H1 (cell line): ENCODE measurements around the gene PAX9. TPM values are rescaled to one million over a fixed set of nuclear protein-coding genes. Genes with fewer than 3 reads are reported as not detected.

Experiments used
- BACH1 ChIP-seq: IDR thresholded peaks from 2 replicates; pipeline ENCODE4 v1.6.1; 2012; ENCODE audit warnings: low read length, improper control_type of control experiment
- CBX8 ChIP-seq: fragments of 300-800, 300-1000 bp; sonication (generic); IDR thresholded peaks from 2 replicates; pipeline ENCODE4 v1.7.1; 2016; ENCODE audit warnings: low read depth, low read length, borderline replicate concordance
- CREB1 ChIP-seq: IDR thresholded peaks from 2 replicates; pipeline ENCODE4 v1.6.1; 2012; ENCODE audit warnings: inconsistent platforms
- CTBP2 ChIP-seq: IDR thresholded peaks from 2 replicates; pipeline ENCODE4 v1.7.0; 2011; ENCODE audit warnings: borderline replicate concordance, mild to moderate bottlenecking, moderate library complexity, mixed read lengths, low read length; ENCODE audit not compliant: insufficient read depth, insufficient read length
- EZH2 ChIP-seq: fragments of 200-600 bp; sonication (generic); IDR thresholded peaks from 2 replicates; pipeline ENCODE4 v1.7.1; 2012; ENCODE audit warnings: low read depth, mild to moderate bottlenecking, moderate library complexity, low read length, inconsistent platforms; ENCODE audit not compliant: severe bottlenecking
- HDAC6 ChIP-seq: IDR thresholded peaks from one replicate; pipeline ENCODE4 v1.7.1; 2012; ENCODE audit warnings: low read depth, mild to moderate bottlenecking, inconsistent platforms, low read length, moderate library complexity
- KDM4A ChIP-seq: IDR thresholded peaks from one replicate; pipeline ENCODE4 v1.7.1; 2012; ENCODE audit warnings: low read depth, mild to moderate bottlenecking, moderate library complexity, low read length, inconsistent platforms; ENCODE audit not compliant: severe bottlenecking
- RAD21 ChIP-seq, 2 experiments: IDR thresholded peaks in 1 of 2; conservative IDR thresholded peaks in 1 of 2; 2 replicates each; pipeline ENCODE4 v1.6.1; 2011; ENCODE audit warnings: low read depth in 2 of 2, low read length in 2 of 2, improper control_type of control experiment in 1 of 2, inconsistent platforms in 1 of 2, mild to moderate bottlenecking in 1 of 2, moderate library complexity in 1 of 2
- RBBP5 ChIP-seq: IDR thresholded peaks from 2 replicates; pipeline ENCODE4 v1.7.1; 2012; ENCODE audit warnings: low read depth, mild to moderate bottlenecking, inconsistent platforms, low read length, moderate library complexity, borderline replicate concordance
- SP1 ChIP-seq: IDR thresholded peaks from 2 replicates; pipeline ENCODE4 v1.6.1; 2011; ENCODE audit warnings: low read depth, low read length
- SUZ12 ChIP-seq: fragments of 200-600 bp; sonication (generic); IDR thresholded peaks from 2 replicates; pipeline ENCODE4 v1.6.1; 2012; ENCODE audit warnings: mild to moderate bottlenecking, inconsistent platforms, low read length, moderate library complexity, mixed read lengths
- TAF1 ChIP-seq: IDR thresholded peaks from 2 replicates; pipeline ENCODE4 v1.6.1; 2011; ENCODE audit warnings: mild to moderate bottlenecking, low read depth, low read length
- TBP ChIP-seq: IDR thresholded peaks from 2 replicates; pipeline ENCODE4 v1.6.1; 2011; ENCODE audit warnings: low read depth, low read length, improper control_type of control experiment
- YY1 ChIP-seq: IDR thresholded peaks from 2 replicates; pipeline ENCODE4 v1.6.1; 2011; ENCODE audit warnings: low read depth, mild to moderate bottlenecking, low read length
- polyA plus RNA-seq, 7 experiments: library from polyadenylated mRNA; depleted of rRNA in 3 of 7; stranded (reverse) in 5 of 7; unstranded in 2 of 7; fragments of >200 nt in 5 of 7; fragments of 200-250 nt in 2 of 7; gene quantifications; 1 replicate in 5 of 7; 2 replicates in 1 of 7; 4 replicates in 1 of 7; pipeline versions ENCODE4 v1.2.1 to v1.2.3, GENCODE V29; 2011 to 2013; ENCODE audit warnings: missing spikeins in 2 of 7, mixed read lengths in 2 of 7
- total RNA-seq: library from RNA; stranded (reverse); fragmentation: NEBNext Ultra II Directional; extraction: Animal tissue kit (Norgen Biotek cat#: 25700); gene quantifications from 2 replicates; pipeline ENCODE4 v1.2.1, GENCODE V29; 2021

Gene PAX9
- total and polyA plus RNA-seq, 2 of the 8 experiments (the other 6 are each of a cell fraction or from before 2014, with no cell fraction given), result 0.05 TPM; not detected in 1

- TF ChIP-seq TBP, result peak; percentile 31; the same call in 1 of the 2 replicates
- peak; percentile 34; the same call in 1 of the 2 replicates for TF ChIP-seq RBBP5
- TF ChIP-seq KDM4A, result peak; percentile 59
- TF ChIP-seq CREB1, result no peak
- no peak for TF ChIP-seq CBX8
- TF ChIP-seq CTBP2, result peak; percentile 98
- no peak for TF ChIP-seq YY1
- peak; percentile 100 for TF ChIP-seq SUZ12
- TF ChIP-seq HDAC6, result no peak
- no peak for TF ChIP-seq TAF1
- peak; percentile 5 to 19; a peak in 1 of 4 replicates for TF ChIP-seq RAD21 (IDR thresholded peaks at IDR 0.05 in 1 of 2, conservative IDR thresholded peaks at IDR 0.05 in 1 of 2; ENCODE audit: low read depth in 2 of 2, low read length in 2 of 2)
- peak; percentile 99 for TF ChIP-seq EZH2
- TF ChIP-seq BACH1, result peak; percentile 25; the same call in 1 of the 2 replicates
- no peak for TF ChIP-seq SP1
These were observed 5.0 kb downstream of the PAX9 start (continued) for GRCh38 chr14:36666416-36667206.
